HG02610 (cell line): Measurements from ENCODE around the gene NRXN3.

Experiments
- ATAC-seq: cut with Tn5 transposase; IDR thresholded peaks from one replicate; pipeline ENCODE4 v1.9.1; 2021; ENCODE audit warnings: mild to moderate bottlenecking, moderate library complexity; ENCODE audit not compliant: unreplicated experiment

Gene NRXN3

GRCh38 chr14:79631276-79631675 is 1461.1 kb downstream of the NRXN3 start:
- ATAC-seq = no peak

- ATAC-seq = no peak
Observed at GRCh38 chr14:79638672-79639266, 1468.6 kb downstream of the NRXN3 start.

- no peak for ATAC-seq
Observed at GRCh38 chr14:79639613-79640012, 1469.4 kb downstream of the NRXN3 start.

- no peak for ATAC-seq
Observed at GRCh38 chr14:79641371-79641770, 1471.2 kb downstream of the NRXN3 start.

- no peak for ATAC-seq
Observed at GRCh38 chr14:79643132-79643531, 1473.0 kb downstream of the NRXN3 start.

GRCh38 chr14:79645753-79646362 is 1475.7 kb downstream of the NRXN3 start:
- no peak for ATAC-seq

GRCh38 chr14:79649856-79650255 is 1479.7 kb downstream of the NRXN3 start:
- ATAC-seq = no peak

GRCh38 chr14:79652513-79653307 is 1482.5 kb downstream of the NRXN3 start:
- ATAC-seq = no peak

- no peak for ATAC-seq
Observed at GRCh38 chr14:79656056-79656455, 1485.9 kb downstream of the NRXN3 start.

GRCh38 chr14:79656496-79656895 is 1486.3 kb downstream of the NRXN3 start:
- no peak for ATAC-seq

GRCh38 chr14:79658221-79658620 is 1488.0 kb downstream of the NRXN3 start:
- no peak for ATAC-seq

- ATAC-seq = no peak
Observed at GRCh38 chr14:79658769-79659168, 1488.6 kb downstream of the NRXN3 start.

- no peak for ATAC-seq
Observed at GRCh38 chr14:79660053-79660939, 1490.1 kb downstream of the NRXN3 start.

GRCh38 chr14:79661752-79662151 is 1491.6 kb downstream of the NRXN3 start:
- no peak for ATAC-seq

GRCh38 chr14:79663453-79663852 is 1493.3 kb downstream of the NRXN3 start:
- ATAC-seq = no peak

GRCh38 chr14:79665556-79665955 is 1495.4 kb downstream of the NRXN3 start:
- ATAC-seq = no peak

GRCh38 chr14:79668951-79669350 is 1498.8 kb downstream of the NRXN3 start:
- ATAC-seq = no peak

GRCh38 chr14:79670811-79671210 is 1500.6 kb downstream of the NRXN3 start:
- ATAC-seq = no peak

GRCh38 chr14:79680087-79680486 is 1509.9 kb downstream of the NRXN3 start:
- ATAC-seq = no peak

- ATAC-seq = no peak
Observed at GRCh38 chr14:79686196-79686595, 1516.0 kb downstream of the NRXN3 start.

- ATAC-seq = no peak
Observed at GRCh38 chr14:79690960-79691359, 1520.8 kb downstream of the NRXN3 start.
